ENCODE measurements around the gene KRTAP10-11.

Gene KRTAP10-11

GRCh38 chr21:44648557-44649311 lies 2.5 kb downstream of the KRTAP10-11 start:
- no peak overlapping the region for H3K27ac ChIP-seq
- no peak for TF ChIP-seq CTCF (conservative IDR thresholded peaks at IDR 0.05)

- H3K27ac ChIP-seq = no peak overlapping the region
- TF ChIP-seq CTCF (conservative IDR thresholded peaks at IDR 0.05) = no peak
Measured at GRCh38 chr21:44649521-44650100, 3.4 kb downstream of the KRTAP10-11 start.

- TF ChIP-seq CTCF (conservative IDR thresholded peaks at IDR 0.05) = no peak
- no peak overlapping the region for H3K27ac ChIP-seq
Measured at GRCh38 chr21:44650265-44650972, 4.2 kb downstream of the KRTAP10-11 start.

GRCh38 chr21:44650973-44651675 lies 4.9 kb downstream of the KRTAP10-11 start:
- no peak overlapping the region for H3K27ac ChIP-seq
- TF ChIP-seq CTCF (conservative IDR thresholded peaks at IDR 0.05) = no peak

- H3K27ac ChIP-seq = no peak overlapping the region
- TF ChIP-seq CTCF (conservative IDR thresholded peaks at IDR 0.05) = no peak
Measured at GRCh38 chr21:44653123-44653522, 6.9 kb downstream of the KRTAP10-11 start.

- H3K27ac ChIP-seq = no peak overlapping the region
- no peak for TF ChIP-seq CTCF (conservative IDR thresholded peaks at IDR 0.05)
Measured at GRCh38 chr21:44653656-44654575, 7.7 kb downstream of the KRTAP10-11 start.

All from VCaP (cell line).